T-cell (primary cell): ENCODE data around the gene NYNRIN. TPM values are rescaled to one million over a fixed set of nuclear protein-coding genes. Genes with fewer than 3 reads are reported as not detected.
A peak's percentile ranks its signal among the peaks of the same experiment; 100 is the strongest.

Source experiments
- ATAC-seq, 4 experiments: fragments of 200-7000 bp in 3 of 4; fragments of 150-1000 bp in 1 of 4; cut with Tn5 transposase; replicated peaks in 1 of 4; 1 replicate in 3 of 4; 2 replicates in 1 of 4; pipeline ENCODE4 v1.10.0; 2021; ENCODE audit warnings: moderate library complexity in 3 of 4, mild to moderate bottlenecking in 2 of 4, moderate number of reproducible peaks in 1 of 4
- CTCF ChIA-PET, 2 donors: fragments of 300-600 bp; sonication (Branson Sonifier 250); formaldehyde crosslinking; loops; one replicate each; lab custom pipeline; 2022; ENCODE audit warnings: antibody characterized with exemption in 2 of 2; lab: Charles Lee
- POLR2A ChIA-PET, 2 donors: fragments of 300-600 bp; sonication (Branson Sonifier 250); formaldehyde crosslinking; loops; one replicate each; lab custom pipeline; 2022; ENCODE audit warnings: antibody characterized with exemption in 2 of 2; lab: Charles Lee
- DNase-seq, 35 experiments: peaks; one replicate each; pipeline versions ENCODE4 v3.0.0 to v3.0.0-alpha.2; 2013 to 2023
- H3K27ac ChIP-seq: one replicate; pipeline ENCODE4 v1.5.1; 2013; ENCODE audit warnings: low read length
- H3K27me3 ChIP-seq, 2 experiments: replicated peaks in 1 of 2; 1 replicate in 1 of 2; 2 replicates in 1 of 2; pipeline versions ENCODE4 v1.6.1 to v1.7.0; 2013; ENCODE audit warnings: low read length in 1 of 2, mixed read lengths in 1 of 2; ENCODE audit not compliant: control insufficient read depth in 2 of 2, insufficient read depth in 2 of 2; ENCODE audit errors: extremely low read depth in 1 of 2
- H3K36me3 ChIP-seq, 2 donors: 1 replicate in 1 of 2; 2 replicates in 1 of 2; pipeline versions ENCODE4 v1.6.1 to v1.7.0; 2013; ENCODE audit warnings: low read length in 1 of 2; ENCODE audit not compliant: control insufficient read depth in 2 of 2, insufficient read depth in 1 of 2; ENCODE audit errors: extremely low read depth in 1 of 2
- H3K4me1 ChIP-seq, 2 experiments: 1 replicate in 1 of 2; 2 replicates in 1 of 2; pipeline versions ENCODE4 v1.6.1 to v1.7.0; 2013; ENCODE audit warnings: low read length in 2 of 2, mixed read lengths in 1 of 2; ENCODE audit not compliant: insufficient read depth in 2 of 2, control insufficient read depth in 1 of 2; ENCODE audit errors: extremely low read depth in 1 of 2
- H3K4me3 ChIP-seq, 2 donors: 1 replicate in 1 of 2; 2 replicates in 1 of 2; pipeline versions ENCODE4 v1.5.1 to v1.7.0; 2013; ENCODE audit warnings: mild to moderate bottlenecking in 2 of 2, low read length in 1 of 2, moderate library complexity in 1 of 2; ENCODE audit not compliant: control insufficient read depth in 1 of 2; ENCODE audit errors: extremely low read depth in 1 of 2
- H3K9me3 ChIP-seq: 2 replicates; pipeline ENCODE4 v1.7.0; 2013
- H3K27ac Mint-ChIP-seq, 2 donors: one replicate each; pipeline ENCODE4 v1.8.0; 2020 to 2021; ENCODE audit warnings: mild to moderate bottlenecking in 2 of 2, mixed read lengths in 2 of 2
- H3K27me3 Mint-ChIP-seq, 2 donors: one replicate each; pipeline ENCODE4 v1.8.0; 2021 to 2022; ENCODE audit warnings: mixed read lengths in 2 of 2
- H3K36me3 Mint-ChIP-seq: one replicate; pipeline ENCODE4 v1.8.0; 2021; ENCODE audit warnings: mixed read lengths
- H3K4me1 Mint-ChIP-seq, 3 donors: one replicate each; pipeline ENCODE4 v1.8.0; 2020 to 2022; ENCODE audit warnings: mixed read lengths in 3 of 3, mild to moderate bottlenecking in 1 of 3
- H3K4me3 Mint-ChIP-seq, 3 donors: one replicate each; pipeline ENCODE4 v1.8.0; 2020 to 2022; ENCODE audit warnings: mild to moderate bottlenecking in 3 of 3, mixed read lengths in 3 of 3, moderate library complexity in 3 of 3
- H3K9me3 Mint-ChIP-seq, 3 donors: one replicate each; pipeline ENCODE4 v1.8.0; 2020 to 2022; ENCODE audit warnings: mixed read lengths in 3 of 3
- WGBS: methylation state at CpG from one replicate; pipeline ENCODE4 v1.1.5; 2013; ENCODE audit warnings: missing lambda C conversion rate; ENCODE audit not compliant: insufficient coverage; 5-methylcytosine and 5-hydroxymethylcytosine counted together
- total RNA-seq, 35 experiments: library from RNA in 6 of 35; stranded (reverse) in 6 of 35; fragments of 120-200 nt in 1 of 35; gene quantifications; one replicate each; pipeline versions ENCODE4 v1.2.1 to v1.2.4 and lab custom pipeline; 2013 to 2026

NYNRIN gene
- total RNA-seq, 5 donors from 2014 or later (not counting 1 experiment from before 2014, with no cell fraction given) = 0.28 to 0.95 (median 0.61) TPM

- H3K36me3 Mint-ChIP-seq = peaks cover 6% of the 10 kb centered on the region
- ChIA-PET POLR2A (no interaction called here), CTCF (interaction anchor here in 1 of 2 donors (0.8 kb wide), 1 partner anchor 120 kb away, joined by 3 read pairs; no protein-coding TSS in a partner anchor)
- H3K36me3 ChIP-seq = peaks cover 4 to 7% of the 10 kb centered on the region in 2 donors
- no peak for ATAC-seq
- no peaks in the 10 kb centered on the region for H3K27me3 Mint-ChIP-seq
- H3K27ac Mint-ChIP-seq = peak overlapping the region; percentile 40 to 88
- H3K27me3 ChIP-seq = peaks cover 0 to 3% of the 10 kb centered on the region in 2 experiments
- WGBS = 75% methylated on average over 4 of the region's 8 CpGs
- H3K9me3 Mint-ChIP-seq = no peaks in the 10 kb centered on the region
- peaks cover 41 to 58% (median 57%) of the 10 kb centered on the region in 3 donors for H3K4me1 Mint-ChIP-seq
- H3K4me3 Mint-ChIP-seq = peak overlapping the region in 2 of 3 donors; percentile 11 to 55
- no peak overlapping the region for H3K27ac ChIP-seq
- no peak overlapping the region for H3K4me3 ChIP-seq
- DNase-seq = peak in 7 of 35 experiments; percentile 20 to 43 (median 29)
- no peaks in the 10 kb centered on the region for H3K9me3 ChIP-seq
- H3K4me1 ChIP-seq = peaks cover 33 to 56% of the 10 kb centered on the region in 2 experiments
Observed at GRCh38 chr14:24426912-24427536, 28.2 kb downstream of the NYNRIN start.

- no peak overlapping the region for H3K27ac ChIP-seq
Observed at GRCh38 chr14:24427537-24428508, 29.0 kb downstream of the NYNRIN start.

GRCh38 chr14:24428628-24429394, 30.0 kb downstream of the NYNRIN start:
- H3K36me3 Mint-ChIP-seq = peaks cover 16% of the 10 kb centered on the region
- POLR2A ChIA-PET = no interaction called here
- no peaks in the 10 kb centered on the region for H3K9me3 Mint-ChIP-seq

More at GRCh38 chr14:24427537-24428508, 29.0 kb downstream of the NYNRIN start:
- Mint-ChIP-seq H3K9me3 (no peaks in the 10 kb centered on the region), H3K27ac (peak overlapping the region; percentile 79 to 88), H3K36me3 (peaks cover 6% of the 10 kb centered on the region), H3K27me3 (no peaks in the 10 kb centered on the region), H3K4me1 (peaks cover 44 to 61% (median 60%) of the 10 kb centered on the region in 3 donors), H3K4me3 (peak overlapping the region in 2 of 3 donors; percentile 28 to 55)
- Histone ChIP-seq H3K4me1 (peaks cover 33 to 60% of the 10 kb centered on the region in 2 experiments), H3K9me3 (no peaks in the 10 kb centered on the region), H3K36me3 (peaks cover 12 to 15% of the 10 kb centered on the region in 2 donors), H3K4me3 (no peak overlapping the region), H3K27me3 (peaks cover 0 to 1% of the 10 kb centered on the region in 2 experiments)
- WGBS = 92% methylated on average over 15 of the region's 18 CpGs
- CTCF ChIA-PET = interaction anchor here in 1 of 2 donors (0.8 kb wide), 1 partner anchor 121 kb away, joined by 3 read pairs; no protein-coding TSS in a partner anchor
- ATAC-seq (no peak), DNase-seq (no peak)
- POLR2A ChIA-PET = no interaction called here

GRCh38 chr14:24429395-24430142, 30.8 kb downstream of the NYNRIN start, which contains the start of the genes CBLN3 and KHNYN:
Gene CBLN3, minus strand, starts transcription at chr14:24429668. Its CDS starts 614 bp downstream, at chr14:24429054.
Gene KHNYN, plus strand, starts transcription at chr14:24429954. Its CDS starts 777 bp downstream, at chr14:24430731.
- peaks cover 12 to 32% of the 10 kb centered on the region in 2 donors for H3K36me3 ChIP-seq
- peak within 1 kb of the TSS; percentile 82 to 93 (median 88) for H3K4me3 Mint-ChIP-seq
- peaks cover 33 to 58% of the 10 kb centered on the region in 2 experiments for H3K4me1 ChIP-seq
- H3K27ac ChIP-seq = peak within 1 kb of the TSS; percentile 98
- no peaks in the 10 kb centered on the region for H3K9me3 ChIP-seq
- no peaks in the 10 kb centered on the region for H3K27me3 ChIP-seq
- peak within 1 kb of the TSS; percentile 98 to 99 for H3K27ac Mint-ChIP-seq
- CTCF ChIA-PET = interaction anchor here in 1 of 2 donors (0.6 to 3.3 kb wide), 7 partner anchors 12 to 1403 kb away, joined by 3 to 66 read pairs (median 6); partner anchors contain the start of genes CIDEB, SDR39U1 and TINF2
- WGBS = under 1% methylated on average over 49 of the region's 57 CpGs
- no peaks in the 10 kb centered on the region for H3K9me3 Mint-ChIP-seq
- no peaks in the 10 kb centered on the region for H3K27me3 Mint-ChIP-seq
- H3K4me3 ChIP-seq = peak within 1 kb of the TSS; percentile 83 to 86
- POLR2A ChIA-PET = interaction anchor here (0.6 to 3.0 kb wide), 5 partner anchors 12 to 296 kb away, joined by 5 to 27 read pairs (median 8); partner anchors contain the start of genes SDR39U1 (in 2 of the 2), RABGGTA (in 1 of the 2) and TINF2 (in 1 of the 2)
- H3K36me3 Mint-ChIP-seq = peaks cover 21% of the 10 kb centered on the region
- peaks cover 52 to 68% (median 66%) of the 10 kb centered on the region in 3 donors for H3K4me1 Mint-ChIP-seq
- ATAC-seq (peak; percentile 86 to 89 (median 88)), DNase-seq (peak; percentile 75 to 93 (median 84))

More at GRCh38 chr14:24428628-24429394, 30.0 kb downstream of the NYNRIN start:
- Mint-ChIP-seq H3K4me3 (peak overlapping the region; percentile 81 to 85 (median 82)), H3K27ac (peak overlapping the region; percentile 98 to 99), H3K27me3 (no peaks in the 10 kb centered on the region), H3K4me1 (peaks cover 52 to 69% (median 65%) of the 10 kb centered on the region in 3 donors)
- WGBS = 86% methylated on average over 17 of the region's 18 CpGs
- H3K27me3 ChIP-seq = no peaks in the 10 kb centered on the region
- no peaks in the 10 kb centered on the region for H3K9me3 ChIP-seq
- DNase-seq (no peak), ATAC-seq (no peak)
- H3K4me3 ChIP-seq = peak overlapping the region in 1 of 2 donors; percentile 86
- CTCF ChIA-PET = interaction anchor here in 1 of 2 donors (0.6 kb wide), 1 partner anchor 270 kb away, joined by 4 read pairs; no protein-coding TSS in a partner anchor
- peaks cover 12 to 25% of the 10 kb centered on the region in 2 donors for H3K36me3 ChIP-seq
- peaks cover 33 to 58% of the 10 kb centered on the region in 2 experiments for H3K4me1 ChIP-seq
- H3K27ac ChIP-seq = peak overlapping the region; percentile 95
